OCI-LY7 (cell line): ENCODE measurements around the gene FGF11.

ENCODE experiments used
- EZH2phosphoT487 ChIP-seq: fragments of 200-600 bp; sonication (generic); IDR thresholded peaks from 2 replicates; pipeline ENCODE4 v1.6.1; 2018; ENCODE audit warnings: low read depth, borderline replicate concordance, mild to moderate bottlenecking, mixed run types, antibody characterized with exemption, low read length, moderate library complexity, mixed read lengths
- TF ChIP-seq, protein P1 (sequence below): fragments of 200-600 bp; sonication (generic); conservative IDR thresholded peaks from 2 replicates; pipeline ENCODE4 v1.5.1; 2014; ENCODE audit warnings: mild to moderate bottlenecking, antibody characterized with exemption, low read length, moderate library complexity, mixed read lengths

DNA sequence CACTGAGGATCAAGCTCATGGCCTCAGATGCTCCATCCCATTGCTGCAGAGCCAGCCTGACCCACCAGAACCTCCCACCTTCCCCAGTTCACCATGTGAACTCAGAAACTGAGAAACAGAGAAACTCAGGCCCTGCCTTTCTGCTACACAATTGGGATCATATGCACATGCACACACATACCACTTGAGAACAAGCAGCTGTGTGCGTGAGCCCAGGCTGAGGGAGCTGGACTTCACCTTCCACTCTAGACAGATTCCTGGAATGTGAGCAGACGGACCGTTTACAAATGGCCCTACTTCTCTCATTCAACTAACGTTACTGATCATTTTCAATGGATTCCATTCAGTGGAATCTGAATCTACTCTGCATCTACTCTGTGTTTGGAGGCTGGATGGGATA, 15.6 kb upstream of the FGF11 start:
- TF ChIP-seq, protein P1, sequence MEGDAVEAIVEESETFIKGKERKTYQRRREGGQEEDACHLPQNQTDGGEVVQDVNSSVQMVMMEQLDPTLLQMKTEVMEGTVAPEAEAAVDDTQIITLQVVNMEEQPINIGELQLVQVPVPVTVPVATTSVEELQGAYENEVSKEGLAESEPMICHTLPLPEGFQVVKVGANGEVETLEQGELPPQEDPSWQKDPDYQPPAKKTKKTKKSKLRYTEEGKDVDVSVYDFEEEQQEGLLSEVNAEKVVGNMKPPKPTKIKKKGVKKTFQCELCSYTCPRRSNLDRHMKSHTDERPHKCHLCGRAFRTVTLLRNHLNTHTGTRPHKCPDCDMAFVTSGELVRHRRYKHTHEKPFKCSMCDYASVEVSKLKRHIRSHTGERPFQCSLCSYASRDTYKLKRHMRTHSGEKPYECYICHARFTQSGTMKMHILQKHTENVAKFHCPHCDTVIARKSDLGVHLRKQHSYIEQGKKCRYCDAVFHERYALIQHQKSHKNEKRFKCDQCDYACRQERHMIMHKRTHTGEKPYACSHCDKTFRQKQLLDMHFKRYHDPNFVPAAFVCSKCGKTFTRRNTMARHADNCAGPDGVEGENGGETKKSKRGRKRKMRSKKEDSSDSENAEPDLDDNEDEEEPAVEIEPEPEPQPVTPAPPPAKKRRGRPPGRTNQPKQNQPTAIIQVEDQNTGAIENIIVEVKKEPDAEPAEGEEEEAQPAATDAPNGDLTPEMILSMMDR = no peak
- no peak for TF ChIP-seq EZH2phosphoT487
